Ishikawa (cell line): ENCODE results near the gene PRDM10.

Experiments
- CEBPB ChIP-seq: IDR thresholded peaks from 2 replicates; pipeline ENCODE4 v1.6.1; 2012
- CREB1 ChIP-seq: IDR thresholded peaks from 2 replicates; pipeline ENCODE4 v1.6.1; 2012; ENCODE audit warnings: low read depth
- EGR1 ChIP-seq: IDR thresholded peaks from 2 replicates; pipeline ENCODE4 v1.6.1; 2012
- EP300 ChIP-seq: IDR thresholded peaks from 2 replicates; pipeline ENCODE4 v1.6.1; 2012; ENCODE audit warnings: borderline replicate concordance
- FOXM1 ChIP-seq: IDR thresholded peaks from 2 replicates; pipeline ENCODE4 v1.6.1; 2012; ENCODE audit warnings: low read depth, borderline replicate concordance
- MAX ChIP-seq: IDR thresholded peaks from 2 replicates; pipeline ENCODE4 v1.6.1; 2012
- NFIC ChIP-seq: IDR thresholded peaks from 2 replicates; pipeline ENCODE4 v1.6.1; 2012
- RAD21 ChIP-seq: IDR thresholded peaks from 2 replicates; pipeline ENCODE4 v1.6.1; 2012; ENCODE audit warnings: low read depth
- REST ChIP-seq: IDR thresholded peaks from 2 replicates; pipeline ENCODE4 v1.6.1; 2012; ENCODE audit warnings: low read depth, mild to moderate bottlenecking
- TAF1 ChIP-seq: IDR thresholded peaks from 2 replicates; pipeline ENCODE4 v1.6.1; 2012; ENCODE audit warnings: low read depth, mild to moderate bottlenecking
- TCF12 ChIP-seq: IDR thresholded peaks from 2 replicates; pipeline ENCODE4 v1.6.1; 2012; ENCODE audit warnings: low read depth
- TEAD4 ChIP-seq: IDR thresholded peaks from 2 replicates; pipeline ENCODE4 v1.6.1; 2012
- USF1 ChIP-seq: IDR thresholded peaks from 2 replicates; pipeline ENCODE4 v1.6.1; 2012
- YY1 ChIP-seq: IDR thresholded peaks from 2 replicates; pipeline ENCODE4 v1.6.1; 2012; ENCODE audit warnings: low read depth
- ZBTB7A ChIP-seq: IDR thresholded peaks from 2 replicates; pipeline ENCODE4 v1.6.1; 2012; ENCODE audit warnings: low read depth

Gene PRDM10

GRCh38 chr11:130002352-130002845, at the start of gene PRDM10:
PRDM10 (minus strand) TSS chr11:130002835; CDS start chr11:129960964, 41,871 bp downstream.
- no peak for TF ChIP-seq CEBPB
- peak; percentile 45; the same call in 1 of the 2 replicates for TF ChIP-seq MAX
- TF ChIP-seq RAD21 = no peak
- no peak for TF ChIP-seq NFIC
- TF ChIP-seq EGR1 = no peak
- peak; percentile 32; the same call in 1 of the 2 replicates for TF ChIP-seq EP300
- peak; percentile 80 for TF ChIP-seq TAF1
- no peak for TF ChIP-seq REST
- TF ChIP-seq TEAD4 = 0 out of 2 replicates have a peak, but pooled peaks have one; percentile 3
- TF ChIP-seq CREB1 = no peak
- TF ChIP-seq YY1 = peak; percentile 92
- TF ChIP-seq ZBTB7A = peak; percentile 47; the same call in 1 of the 2 replicates
- peak; percentile 24; the same call in 1 of the 2 replicates for TF ChIP-seq TCF12
- TF ChIP-seq FOXM1 = no peak
- no peak for TF ChIP-seq USF1

- no peak for TF ChIP-seq TCF12
- TF ChIP-seq NFIC = no peak
- no peak for TF ChIP-seq MAX
- no peak for TF ChIP-seq FOXM1
- no peak for TF ChIP-seq TAF1
- TF ChIP-seq ZBTB7A = no peak
- no peak for TF ChIP-seq RAD21
- no peak for TF ChIP-seq EGR1
- TF ChIP-seq TEAD4 = no peak
- TF ChIP-seq YY1 = no peak
- no peak for TF ChIP-seq CEBPB
Observed at GRCh38 chr11:130051082-130051481, 48.4 kb upstream of the PRDM10 start.

GRCh38 chr11:130050257-130050656, 47.6 kb upstream of the PRDM10 start:
- TF ChIP-seq TEAD4 (no peak), EGR1 (no peak), YY1 (no peak)

GRCh38 chr11:130049328-130049771, 46.7 kb upstream of the PRDM10 start:
- TF ChIP-seq FOXM1 (no peak), MAX (no peak), REST (no peak), NFIC (no peak), TCF12 (no peak), CEBPB (no peak), ZBTB7A (no peak), EP300 (no peak), TEAD4 (no peak), CREB1 (no peak), RAD21 (no peak), YY1 (no peak), EGR1 (no peak), USF1 (no peak), TAF1 (no peak)

GRCh38 chr11:130047141-130047540, 44.5 kb upstream of the PRDM10 start:
- TF ChIP-seq CEBPB (no peak), REST (no peak), MAX (no peak), EGR1 (no peak), CREB1 (no peak), TAF1 (no peak), TEAD4 (no peak), NFIC (no peak), EP300 (no peak), TCF12 (no peak)
